IMR-90 (cell line): ENCODE results near the gene YES1. TPM values are rescaled to one million over a fixed set of nuclear protein-coding genes. Genes with fewer than 3 reads are reported as not detected.

Experiments used
- ATAC-seq: fragments of 200-7000 bp; cut with Tn5 transposase; 2 replicates; pipeline ENCODE4 v1.9.1; 2020; ENCODE audit warnings: low read depth, mild to moderate bottlenecking, moderate library complexity
- BruUV-seq: library from RNA; stranded (reverse); fragments of 400-500 nt; replicated peaks from 2 replicates; lab custom pipeline; 2021; lab: Mats Ljungman, UMichigan
- CTCF ChIA-PET: fragments of 300-600 bp; formaldehyde crosslinking; extraction: SDS; loops from one replicate; lab custom pipeline; 2021; ENCODE audit warnings: antibody characterized with exemption; lab: Yijun Ruan, JAX
- POLR2A ChIA-PET: fragments of 300-600 bp; sonication (Branson Sonifier 250); formaldehyde crosslinking; loops from one replicate; lab custom pipeline; 2022; ENCODE audit warnings: antibody characterized with exemption; ENCODE audit not compliant: unreplicated experiment; lab: Charles Lee
- DNase-seq: peaks from one replicate; pipeline ENCODE4 v3.0.0; 2013
- H2AFZ ChIP-seq: replicated peaks from 2 replicates; pipeline ENCODE3; 2013; ENCODE audit warnings: low read length, mild to moderate bottlenecking; ENCODE audit not compliant: poor library complexity
- H2AK5ac ChIP-seq: 2 replicates; pipeline ENCODE4 v1.6.1; 2013; ENCODE audit warnings: low read depth, low read length, inconsistent platforms
- H2AK9ac ChIP-seq: replicated peaks from 2 replicates; pipeline ENCODE3; 2013; ENCODE audit warnings: mild to moderate bottlenecking, low read depth, low read length, moderate library complexity; ENCODE audit not compliant: poor library complexity
- H2BK120ac ChIP-seq: 2 replicates; pipeline ENCODE4 v1.6.1; 2013; ENCODE audit warnings: low read depth, low read length, inconsistent platforms
- H2BK15ac ChIP-seq: 3 replicates; pipeline ENCODE4 v1.6.1; 2013; ENCODE audit warnings: low read depth, low read length, inconsistent platforms
- H2BK20ac ChIP-seq: 2 replicates; pipeline ENCODE4 v1.6.1; 2013; ENCODE audit warnings: low read depth, mild to moderate bottlenecking, inconsistent platforms, low read length, moderate library complexity
- H2BK5ac ChIP-seq: 2 replicates; pipeline ENCODE4 v1.6.1; 2013; ENCODE audit warnings: mild to moderate bottlenecking, low read depth, low read length, inconsistent platforms; ENCODE audit not compliant: poor library complexity, severe bottlenecking
- H3K14ac ChIP-seq: replicated peaks from 2 replicates; pipeline ENCODE4 v1.6.1; 2013; ENCODE audit warnings: low read depth, low read length, inconsistent platforms
- H3K18ac ChIP-seq: 2 replicates; pipeline ENCODE4 v1.6.1; 2013; ENCODE audit warnings: low read depth, low read length, control low read depth
- H3K23ac ChIP-seq: 2 replicates; pipeline ENCODE4 v1.6.1; 2013; ENCODE audit warnings: low read depth, low read length, inconsistent platforms
- H3K27ac ChIP-seq: 2 replicates; pipeline ENCODE4 v1.5.1; 2013; ENCODE audit warnings: mild to moderate bottlenecking, control low read depth, low read length; ENCODE audit not compliant: insufficient read depth
- H3K27me3 ChIP-seq: 2 replicates; pipeline ENCODE4 v1.6.1; 2013; ENCODE audit warnings: low read length; ENCODE audit not compliant: control insufficient read depth, insufficient read depth
- H3K36me3 ChIP-seq: 2 replicates; pipeline ENCODE4 v1.6.1; 2013; ENCODE audit warnings: low read length, mixed read lengths; ENCODE audit not compliant: control insufficient read depth, insufficient read depth
- H3K4ac ChIP-seq: 2 replicates; pipeline ENCODE4 v1.6.1; 2013; ENCODE audit warnings: low read depth, low read length, inconsistent platforms
- H3K4me1 ChIP-seq: 2 replicates; pipeline ENCODE4 v1.6.1; 2013; ENCODE audit warnings: low read length, mixed read lengths; ENCODE audit not compliant: control insufficient read depth, insufficient read depth
- H3K4me2 ChIP-seq: 2 replicates; pipeline ENCODE4 v1.6.1; 2013; ENCODE audit warnings: low read depth, mild to moderate bottlenecking, control low read depth, low read length, moderate library complexity
- H3K4me3 ChIP-seq: 2 replicates; pipeline ENCODE4 v1.5.1; 2013; ENCODE audit warnings: low read depth, mild to moderate bottlenecking, control low read depth, low read length, moderate library complexity; ENCODE audit not compliant: insufficient read depth
- H3K56ac ChIP-seq: 2 replicates; pipeline ENCODE4 v1.6.1; 2013; ENCODE audit warnings: low read length, inconsistent platforms; ENCODE audit not compliant: insufficient read depth; ENCODE audit errors: extremely low read depth
- H3K79me1 ChIP-seq, 2 experiments: 2 replicates each; pipeline ENCODE4 v1.6.1; 2013; ENCODE audit warnings: low read length in 2 of 2, inconsistent platforms in 1 of 2, low read depth in 1 of 2
- H3K9ac ChIP-seq: 2 replicates; pipeline ENCODE4 v1.6.1; 2013; ENCODE audit warnings: low read depth, low read length, control low read depth
- H3K9me1 ChIP-seq: 2 replicates; pipeline ENCODE4 v1.6.1; 2013; ENCODE audit warnings: low read length, inconsistent platforms; ENCODE audit not compliant: insufficient read depth
- H3K9me3 ChIP-seq: 2 replicates; pipeline ENCODE4 v1.6.1; 2013; ENCODE audit warnings: low read length; ENCODE audit not compliant: control insufficient read depth, insufficient read depth
- H4K20me1 ChIP-seq: 2 replicates; pipeline ENCODE4 v1.6.1; 2013; ENCODE audit warnings: low read length, inconsistent platforms; ENCODE audit not compliant: insufficient read depth
- H4K5ac ChIP-seq: 2 replicates; pipeline ENCODE4 v1.6.1; 2013; ENCODE audit warnings: mild to moderate bottlenecking, low read depth, low read length, control low read depth
- H4K8ac ChIP-seq, 2 experiments: 2 replicates each; pipeline ENCODE4 v1.6.1; 2013; ENCODE audit warnings: low read depth in 2 of 2, low read length in 2 of 2, control low read depth in 1 of 2, inconsistent platforms in 1 of 2
- H4K91ac ChIP-seq: 2 replicates; pipeline ENCODE4 v1.6.1; 2013; ENCODE audit warnings: low read depth, low read length, inconsistent platforms; ENCODE audit not compliant: insufficient read depth
- CHD1 ChIP-seq: IDR thresholded peaks from 2 replicates; pipeline ENCODE4 v1.6.1; 2012; ENCODE audit warnings: low read depth, low read length, improper control_type of control experiment
- FOS ChIP-seq: fragments of 150-350 bp; IDR thresholded peaks from 2 replicates; pipeline ENCODE4 v1.6.1; 2016; ENCODE audit warnings: low read depth, low read length
- MAFK ChIP-seq: IDR thresholded peaks from 2 replicates; pipeline ENCODE4 v1.6.1; 2012; ENCODE audit warnings: low read depth, low read length, improper control_type of control experiment
- MXI1 ChIP-seq: IDR thresholded peaks from 2 replicates; pipeline ENCODE4 v1.6.1; 2012; ENCODE audit warnings: low read depth, mild to moderate bottlenecking, low read length, moderate library complexity, borderline replicate concordance
- RCOR1 ChIP-seq: IDR thresholded peaks from 2 replicates; pipeline ENCODE4 v1.6.1; 2012; ENCODE audit warnings: mild to moderate bottlenecking, low read length, improper control_type of control experiment; ENCODE audit not compliant: insufficient replicate concordance
- SMC3 ChIP-seq: fragments of 150-350 bp; IDR thresholded peaks from 2 replicates; pipeline ENCODE4 v1.6.1; 2016; ENCODE audit warnings: low read depth, mild to moderate bottlenecking, antibody characterized with exemption, low read length, moderate library complexity
- WGBS, 2 experiments: methylation state at CpG; one replicate each; pipeline versions ENCODE4 v1.1.5 to v1.1.7; 2013; ENCODE audit warnings: missing lambda C conversion rate in 2 of 2; ENCODE audit not compliant: insufficient read length in 1 of 2; ENCODE audit errors: extremely low coverage in 2 of 2; 5-methylcytosine and 5-hydroxymethylcytosine counted together
- dilution Hi-C: fragments of 300-500 bp; cut with HindIII; formaldehyde crosslinking; loops from one replicate; pipeline ENCODE4 v1.14.3; 2018; ENCODE audit warnings: low sequenced_read_pairs; ENCODE audit not compliant: unreplicated experiment
- in situ Hi-C: fragments of 300-500 bp; cut with MboI; formaldehyde crosslinking; loops from 3 replicates; pipeline ENCODE4 v1.14.3; 2019; ENCODE audit warnings: low sequenced_read_pairs, inconsistent platforms, mixed read lengths
- intact Hi-C: fragments of 100-400 bp; cut with micrococcal nuclease; formaldehyde crosslinking; loops from 2 replicates; pipeline ENCODE4 v1.10.0; 2022
- polyA plus RNA-seq, 3 experiments: library from polyadenylated mRNA; depleted of rRNA; stranded (reverse); fragments of >200 nt; gene quantifications; 2 replicates each; pipeline ENCODE4 v1.2.3, GENCODE V29; 2012; ENCODE audit warnings: low replicate concordance in 1 of 3
- total RNA-seq: library from RNA; depleted of rRNA; stranded (reverse); fragments of >200 nt; gene quantifications from 2 replicates; pipeline ENCODE4 v1.2.3, GENCODE V29; 2012
- TF ChIP-seq, protein P1 (sequence below): fragments of 150-350 bp; IDR thresholded peaks from 2 replicates; pipeline ENCODE4 v1.6.1; 2016; ENCODE audit warnings: low read depth, mild to moderate bottlenecking, low read length, moderate library complexity, borderline replicate concordance
- TF ChIP-seq, protein P2 (sequence below): conservative IDR thresholded peaks from 2 replicates; pipeline ENCODE4 v1.5.1; 2012; ENCODE audit warnings: mild to moderate bottlenecking, low read depth, low read length, improper control_type of control experiment
- TF ChIP-seq, protein P3 (sequence below): fragments of 150-350 bp; IDR thresholded peaks from 2 replicates; pipeline ENCODE4 v1.6.1; 2017; ENCODE audit warnings: mild to moderate bottlenecking, antibody characterized with exemption, low read length, low read depth

YES1 gene
- total and polyA plus RNA-seq, 2 of the 4 experiments (the other 2 are of a cell fraction) = 16.7 to 62.0 TPM

DNA sequence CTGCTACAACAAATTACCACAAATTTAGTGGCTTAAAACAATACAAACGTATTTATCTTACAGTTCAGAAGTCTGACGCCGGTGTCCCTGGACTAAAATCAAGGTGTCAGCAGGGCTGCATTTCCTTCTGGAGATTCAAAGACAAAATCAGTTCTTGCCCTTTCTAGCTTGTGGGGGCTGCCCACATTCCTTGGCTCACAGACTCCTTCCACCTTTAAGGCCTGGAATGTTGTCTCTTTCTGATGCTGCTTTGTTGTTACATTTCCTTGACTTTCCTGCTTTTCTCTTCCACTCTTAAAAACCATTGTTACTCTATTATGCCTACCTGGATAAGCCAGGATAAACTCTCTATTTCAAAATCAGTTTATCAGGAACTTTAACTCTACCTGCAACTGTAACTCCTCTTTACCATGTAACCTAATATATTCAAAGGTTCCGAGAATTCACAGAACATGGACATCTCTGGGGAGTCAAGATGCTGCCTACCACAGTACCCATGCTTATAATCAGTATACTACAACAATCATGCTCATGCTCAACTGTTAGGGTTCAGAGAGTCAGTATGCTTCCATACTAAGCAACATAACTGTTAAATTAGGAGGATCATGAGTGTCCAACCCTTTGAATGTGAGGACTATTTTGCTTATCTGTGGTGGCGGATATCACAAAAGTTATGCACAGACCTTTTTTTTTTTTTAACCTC is 27.4 kb downstream of the YES1 start:
- no TSS peak for BruUV-seq
- DNase-seq = no peak
- POLR2A ChIA-PET = no interaction called here

More for the DNA sequence above, 27.4 kb downstream of the YES1 start:
- H3K4me1 ChIP-seq = no peaks in the 10 kb centered on the region
- H2BK15ac ChIP-seq = no peak overlapping the region
- no peak overlapping the region for H3K56ac ChIP-seq
- in situ Hi-C loops = no loop called here
- no peak overlapping the region for H2BK20ac ChIP-seq
- H4K91ac ChIP-seq = no peak overlapping the region
- peaks cover 21% of the 10 kb centered on the region for H4K20me1 ChIP-seq
- H3K9me1 ChIP-seq = no peaks in the 10 kb centered on the region
- no peak for ATAC-seq
- H3K27ac ChIP-seq = no peak overlapping the region
- no peak overlapping the region for H2AK9ac ChIP-seq
- no peak overlapping the region for H2AFZ ChIP-seq
- 67% methylated on average over 3 of the region's 5 CpGs; no CpG with 5 or more reads in 1 of the 2 experiments for WGBS, 2 experiments
- H3K36me3 ChIP-seq = no peaks in the 10 kb centered on the region
- peaks cover 41 to 55% of the 10 kb centered on the region in 2 experiments for H3K79me1 ChIP-seq
- no peak overlapping the region for H3K4me3 ChIP-seq
- no peak overlapping the region for H2AK5ac ChIP-seq
- no peak overlapping the region for H3K4ac ChIP-seq
- H3K9me3 ChIP-seq = no peaks in the 10 kb centered on the region
- no peak overlapping the region for H2BK120ac ChIP-seq
- no peak overlapping the region for H3K18ac ChIP-seq
- intact Hi-C loops = no loop called here
- H3K9ac ChIP-seq = no peak overlapping the region
- H3K14ac ChIP-seq = no peak overlapping the region
- no peak overlapping the region for H3K4me2 ChIP-seq
- no peak overlapping the region for H2BK5ac ChIP-seq
- H3K23ac ChIP-seq = no peak overlapping the region
- CTCF ChIA-PET = no interaction called here
- no peaks in the 10 kb centered on the region for H3K27me3 ChIP-seq
- H4K5ac ChIP-seq = no peak overlapping the region
- H4K8ac ChIP-seq = no peak overlapping the region
- TF ChIP-seq MXI1 = no peak
- no peak for TF ChIP-seq RCOR1
- TF ChIP-seq CHD1 = no peak
- TF ChIP-seq MAFK = no peak
- TF ChIP-seq FOS = no peak
- TF ChIP-seq, protein P1, sequence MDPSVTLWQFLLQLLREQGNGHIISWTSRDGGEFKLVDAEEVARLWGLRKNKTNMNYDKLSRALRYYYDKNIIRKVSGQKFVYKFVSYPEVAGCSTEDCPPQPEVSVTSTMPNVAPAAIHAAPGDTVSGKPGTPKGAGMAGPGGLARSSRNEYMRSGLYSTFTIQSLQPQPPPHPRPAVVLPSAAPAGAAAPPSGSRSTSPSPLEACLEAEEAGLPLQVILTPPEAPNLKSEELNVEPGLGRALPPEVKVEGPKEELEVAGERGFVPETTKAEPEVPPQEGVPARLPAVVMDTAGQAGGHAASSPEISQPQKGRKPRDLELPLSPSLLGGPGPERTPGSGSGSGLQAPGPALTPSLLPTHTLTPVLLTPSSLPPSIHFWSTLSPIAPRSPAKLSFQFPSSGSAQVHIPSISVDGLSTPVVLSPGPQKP = no peak
- TF ChIP-seq, protein P2, sequence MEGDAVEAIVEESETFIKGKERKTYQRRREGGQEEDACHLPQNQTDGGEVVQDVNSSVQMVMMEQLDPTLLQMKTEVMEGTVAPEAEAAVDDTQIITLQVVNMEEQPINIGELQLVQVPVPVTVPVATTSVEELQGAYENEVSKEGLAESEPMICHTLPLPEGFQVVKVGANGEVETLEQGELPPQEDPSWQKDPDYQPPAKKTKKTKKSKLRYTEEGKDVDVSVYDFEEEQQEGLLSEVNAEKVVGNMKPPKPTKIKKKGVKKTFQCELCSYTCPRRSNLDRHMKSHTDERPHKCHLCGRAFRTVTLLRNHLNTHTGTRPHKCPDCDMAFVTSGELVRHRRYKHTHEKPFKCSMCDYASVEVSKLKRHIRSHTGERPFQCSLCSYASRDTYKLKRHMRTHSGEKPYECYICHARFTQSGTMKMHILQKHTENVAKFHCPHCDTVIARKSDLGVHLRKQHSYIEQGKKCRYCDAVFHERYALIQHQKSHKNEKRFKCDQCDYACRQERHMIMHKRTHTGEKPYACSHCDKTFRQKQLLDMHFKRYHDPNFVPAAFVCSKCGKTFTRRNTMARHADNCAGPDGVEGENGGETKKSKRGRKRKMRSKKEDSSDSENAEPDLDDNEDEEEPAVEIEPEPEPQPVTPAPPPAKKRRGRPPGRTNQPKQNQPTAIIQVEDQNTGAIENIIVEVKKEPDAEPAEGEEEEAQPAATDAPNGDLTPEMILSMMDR = no peak
- TF ChIP-seq, protein P3, sequence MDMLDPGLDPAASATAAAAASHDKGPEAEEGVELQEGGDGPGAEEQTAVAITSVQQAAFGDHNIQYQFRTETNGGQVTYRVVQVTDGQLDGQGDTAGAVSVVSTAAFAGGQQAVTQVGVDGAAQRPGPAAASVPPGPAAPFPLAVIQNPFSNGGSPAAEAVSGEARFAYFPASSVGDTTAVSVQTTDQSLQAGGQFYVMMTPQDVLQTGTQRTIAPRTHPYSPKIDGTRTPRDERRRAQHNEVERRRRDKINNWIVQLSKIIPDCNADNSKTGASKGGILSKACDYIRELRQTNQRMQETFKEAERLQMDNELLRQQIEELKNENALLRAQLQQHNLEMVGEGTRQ = no peak
- TF ChIP-seq SMC3 = no peak
- dilution Hi-C loops = no loop called here
